Peyer's patch (tissue), 4 donors: ENCODE measurements around the gene PSD.

Experiments used
- POLR2A ChIP-seq, 2 donors: fragments of 450-650 bp; IDR thresholded peaks; one replicate each; pipeline ENCODE4 v1.5.1; 2017; ENCODE audit warnings: antibody characterized with exemption in 2 of 2, mild to moderate bottlenecking in 2 of 2, moderate library complexity in 2 of 2
- TF ChIP-seq, protein P1 (sequence below), 6 experiments: fragments of 450-650 bp in 4 of 6; fragments of 200-600 bp in 2 of 6; sonication (generic) in 1 of 6; IDR thresholded peaks; one replicate each; pipeline ENCODE4 v1.5.1; 2017 to 2019; ENCODE audit warnings: antibody characterized with exemption in 6 of 6, mild to moderate bottlenecking in 3 of 6, moderate library complexity in 1 of 6

DNA sequence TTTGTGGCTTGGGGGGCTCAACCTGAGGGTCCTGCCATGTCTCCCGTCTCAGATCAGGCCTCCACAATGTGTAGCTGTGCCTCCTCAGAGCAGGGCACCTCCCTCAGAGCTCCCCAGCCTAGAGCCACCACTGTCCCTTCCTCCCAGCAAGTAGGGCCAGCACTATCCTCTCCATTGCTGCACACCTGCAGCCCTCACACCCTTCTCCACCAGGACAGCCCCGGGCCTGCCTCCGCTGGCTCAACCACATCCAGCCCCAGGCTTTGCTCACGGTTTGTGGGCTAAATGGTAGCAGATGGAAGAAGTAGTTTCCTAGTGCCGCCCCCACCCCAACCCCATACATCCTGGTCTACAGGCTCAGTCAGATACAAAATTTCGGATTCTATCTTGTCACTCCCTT lies 13.0 kb downstream of the PSD start:
- TF ChIP-seq, protein P1, sequence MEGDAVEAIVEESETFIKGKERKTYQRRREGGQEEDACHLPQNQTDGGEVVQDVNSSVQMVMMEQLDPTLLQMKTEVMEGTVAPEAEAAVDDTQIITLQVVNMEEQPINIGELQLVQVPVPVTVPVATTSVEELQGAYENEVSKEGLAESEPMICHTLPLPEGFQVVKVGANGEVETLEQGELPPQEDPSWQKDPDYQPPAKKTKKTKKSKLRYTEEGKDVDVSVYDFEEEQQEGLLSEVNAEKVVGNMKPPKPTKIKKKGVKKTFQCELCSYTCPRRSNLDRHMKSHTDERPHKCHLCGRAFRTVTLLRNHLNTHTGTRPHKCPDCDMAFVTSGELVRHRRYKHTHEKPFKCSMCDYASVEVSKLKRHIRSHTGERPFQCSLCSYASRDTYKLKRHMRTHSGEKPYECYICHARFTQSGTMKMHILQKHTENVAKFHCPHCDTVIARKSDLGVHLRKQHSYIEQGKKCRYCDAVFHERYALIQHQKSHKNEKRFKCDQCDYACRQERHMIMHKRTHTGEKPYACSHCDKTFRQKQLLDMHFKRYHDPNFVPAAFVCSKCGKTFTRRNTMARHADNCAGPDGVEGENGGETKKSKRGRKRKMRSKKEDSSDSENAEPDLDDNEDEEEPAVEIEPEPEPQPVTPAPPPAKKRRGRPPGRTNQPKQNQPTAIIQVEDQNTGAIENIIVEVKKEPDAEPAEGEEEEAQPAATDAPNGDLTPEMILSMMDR (IDR thresholded peaks at IDR 0.05) = no peak
- no peak for TF ChIP-seq POLR2A (IDR thresholded peaks at IDR 0.05)
